Activated CD4-positive, alpha-beta T cell treated with anti-CD3 and anti-CD28 coated beads, Interleukin-2, amount 50 U/mL, for 1 hour (primary cell): ENCODE data around the gene ZSCAN22.
"Not testable (repeated sequence)": the region's sequence is repeated elsewhere in the genome, so short reads cannot be mapped to it uniquely, and the experiment has no call there.

Experiments
- DNase-seq: peaks from one replicate; pipeline ENCODE4 v3.0.0-alpha.2; 2020

The ZSCAN22 gene

GRCh38 chr19:58352760-58353671 lies 26.2 kb downstream of the ZSCAN22 start, which contains the start of gene A1BG:
TSS of gene A1BG (minus strand) at chr19:58353492. CDS start at chr19:58353437, 55 bp downstream.
- DNase-seq, result no peak

DNA sequence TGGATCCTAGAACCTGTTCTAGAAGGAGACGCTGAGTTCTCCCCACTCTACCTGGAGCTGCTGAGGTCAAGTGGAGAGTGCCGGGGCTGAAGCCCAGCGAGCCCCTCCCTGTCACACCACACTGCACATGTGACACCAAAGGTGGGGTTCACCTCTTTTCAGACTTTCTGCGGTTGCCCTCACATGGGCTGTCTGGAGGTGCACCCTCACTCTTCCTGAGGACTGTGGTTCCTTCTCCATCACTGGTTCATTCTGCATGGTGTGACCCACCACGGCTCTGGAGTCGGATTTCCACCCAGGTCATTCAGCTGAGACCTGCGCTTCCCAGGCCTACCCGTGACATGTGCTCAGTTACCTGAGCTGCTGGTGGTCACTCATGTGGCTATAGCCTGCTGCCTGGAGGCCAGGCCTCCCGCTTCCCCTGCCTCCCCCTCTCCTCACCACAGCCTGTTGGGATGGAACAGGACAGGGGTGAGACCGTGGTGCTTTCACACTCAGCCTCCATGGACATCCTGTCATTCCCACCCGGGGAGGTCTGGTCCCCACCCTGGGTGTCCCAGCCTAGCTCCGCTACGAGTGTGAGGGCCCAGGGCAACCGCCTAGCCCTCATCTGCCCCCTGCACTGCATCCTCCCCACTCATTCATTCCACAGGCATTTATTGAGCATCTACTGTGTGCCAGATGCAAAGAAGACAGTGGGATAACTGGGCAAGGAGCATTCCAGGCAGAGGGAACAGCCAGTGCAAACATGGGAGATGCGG lies 27.1 kb downstream of the ZSCAN22 start:
- DNase-seq, result no peak

- no peak for DNase-seq
Observed at GRCh38 chr19:58354478-58355030, 27.8 kb downstream of the ZSCAN22 start.

GRCh38 chr19:58355215-58355796 lies 28.5 kb downstream of the ZSCAN22 start:
- DNase-seq, result no peak

DNA sequence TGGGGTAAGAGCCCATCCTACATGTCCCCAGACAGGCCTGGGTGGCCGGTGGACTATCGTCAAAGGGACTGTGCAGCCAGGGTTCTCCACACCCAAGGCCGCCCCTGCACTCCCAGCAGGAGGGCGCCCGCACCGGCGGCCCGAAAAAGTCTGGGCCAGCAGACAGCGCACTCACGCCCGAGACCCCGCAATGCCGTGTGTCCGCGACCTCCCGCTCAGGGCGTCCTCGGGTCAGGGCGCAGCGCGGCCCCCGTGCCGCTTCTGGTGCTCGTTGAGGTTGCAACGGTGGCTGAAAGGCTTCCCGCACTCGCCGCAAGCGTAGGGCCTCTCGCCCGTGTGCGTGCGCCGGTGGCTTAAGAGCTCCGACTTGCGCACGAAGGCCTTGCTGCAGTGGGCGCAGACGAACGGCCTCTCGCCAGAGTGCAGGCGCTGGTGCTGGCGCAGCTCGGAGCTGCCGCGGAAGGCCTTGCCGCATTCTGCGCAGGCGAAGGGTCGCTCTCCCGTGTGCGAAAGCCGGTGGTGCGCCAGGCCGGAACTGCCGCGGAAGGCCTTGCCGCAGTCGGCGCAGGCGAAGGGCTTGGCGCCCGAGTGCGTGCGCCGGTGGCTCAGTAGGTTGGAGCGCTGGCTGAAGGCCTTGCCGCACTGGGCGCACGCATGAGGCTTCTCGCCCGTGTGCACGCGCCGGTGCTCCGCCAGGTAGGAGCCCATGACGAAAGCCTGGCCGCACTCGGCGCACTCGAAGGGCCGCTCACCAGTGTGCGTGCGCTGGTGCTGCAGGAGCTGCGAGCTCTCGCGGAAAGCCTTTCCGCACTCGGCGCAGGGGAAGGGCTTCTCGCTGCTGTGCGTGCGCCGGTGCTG lies 29.3 kb downstream of the ZSCAN22 start:
- peak; percentile 33 for DNase-seq

DNA sequence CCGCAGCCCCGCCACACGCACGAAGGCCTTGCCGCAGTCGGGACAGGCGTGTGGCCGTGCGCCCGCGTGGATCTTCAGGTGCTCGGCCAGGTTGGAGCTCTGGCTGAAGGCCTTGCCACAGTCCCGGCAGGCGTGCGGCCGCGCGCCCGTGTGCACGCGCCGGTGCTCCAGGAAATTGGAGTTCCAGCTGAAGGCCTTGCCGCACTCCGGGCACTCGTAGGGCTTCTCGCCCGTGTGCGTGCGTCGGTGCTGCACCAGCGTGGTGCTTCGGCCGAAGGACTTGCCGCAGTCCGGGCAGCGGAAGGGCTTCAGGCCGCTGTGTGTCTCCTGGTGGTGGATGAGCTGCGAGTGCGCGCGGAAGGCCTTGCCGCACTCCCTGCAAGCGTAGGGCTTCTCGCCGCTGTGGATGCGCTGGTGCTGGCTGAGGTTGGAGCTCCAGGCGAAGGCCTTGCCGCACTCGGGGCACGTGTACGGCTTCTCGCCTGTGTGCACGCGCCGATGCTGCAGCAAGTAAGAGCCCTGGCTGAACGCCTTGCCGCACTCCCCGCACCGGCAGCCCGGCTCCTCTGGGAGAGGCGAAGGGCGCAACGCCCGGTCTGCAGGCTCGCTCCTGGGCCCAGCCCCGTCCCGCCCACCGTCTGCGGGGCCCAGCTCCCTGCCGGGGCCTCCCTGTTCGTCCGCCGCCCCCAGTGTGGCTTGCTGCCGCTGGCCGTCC lies 30.1 kb downstream of the ZSCAN22 start:
- DNase-seq, result no peak

GRCh38 chr19:58357481-58358145 lies 30.8 kb downstream of the ZSCAN22 start:
- DNase-seq, result no peak

- DNase-seq, result peak; percentile 10
Observed at GRCh38 chr19:58361900-58362271, 35.1 kb downstream of the ZSCAN22 start.

- peak; percentile 97 for DNase-seq
Observed at GRCh38 chr19:58362272-58362994, 35.6 kb downstream of the ZSCAN22 start, which contains the start of gene ZNF497. TSS of gene ZNF497 (minus strand) at chr19:58362751. CDS start at chr19:58357635, 5,116 bp downstream.

DNA sequence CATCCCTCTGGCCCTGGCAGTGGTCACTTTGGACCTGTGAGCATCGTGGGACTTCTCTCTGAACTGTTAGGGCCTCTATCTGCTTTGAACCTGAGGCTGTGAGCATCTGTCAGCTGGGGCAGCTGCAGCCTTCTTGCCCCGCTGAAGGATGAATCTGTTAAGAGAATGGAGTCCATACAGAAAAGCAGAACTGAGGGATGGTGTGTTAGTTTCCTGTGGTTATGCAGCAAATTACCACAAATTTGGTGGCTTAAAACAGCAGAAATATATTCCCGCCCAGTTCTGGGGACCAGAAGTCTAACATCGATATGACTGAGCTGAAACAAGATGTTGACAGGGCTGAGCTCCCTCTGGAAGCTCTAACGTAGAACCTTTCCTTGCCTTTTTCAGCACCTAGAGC lies 37.4 kb downstream of the ZSCAN22 start:
- no peak for DNase-seq

GRCh38 chr19:58366585-58367430 lies 40.0 kb downstream of the ZSCAN22 start:
- no peak for DNase-seq

GRCh38 chr19:58367698-58368454 lies 41.1 kb downstream of the ZSCAN22 start:
- no peak for DNase-seq

DNA sequence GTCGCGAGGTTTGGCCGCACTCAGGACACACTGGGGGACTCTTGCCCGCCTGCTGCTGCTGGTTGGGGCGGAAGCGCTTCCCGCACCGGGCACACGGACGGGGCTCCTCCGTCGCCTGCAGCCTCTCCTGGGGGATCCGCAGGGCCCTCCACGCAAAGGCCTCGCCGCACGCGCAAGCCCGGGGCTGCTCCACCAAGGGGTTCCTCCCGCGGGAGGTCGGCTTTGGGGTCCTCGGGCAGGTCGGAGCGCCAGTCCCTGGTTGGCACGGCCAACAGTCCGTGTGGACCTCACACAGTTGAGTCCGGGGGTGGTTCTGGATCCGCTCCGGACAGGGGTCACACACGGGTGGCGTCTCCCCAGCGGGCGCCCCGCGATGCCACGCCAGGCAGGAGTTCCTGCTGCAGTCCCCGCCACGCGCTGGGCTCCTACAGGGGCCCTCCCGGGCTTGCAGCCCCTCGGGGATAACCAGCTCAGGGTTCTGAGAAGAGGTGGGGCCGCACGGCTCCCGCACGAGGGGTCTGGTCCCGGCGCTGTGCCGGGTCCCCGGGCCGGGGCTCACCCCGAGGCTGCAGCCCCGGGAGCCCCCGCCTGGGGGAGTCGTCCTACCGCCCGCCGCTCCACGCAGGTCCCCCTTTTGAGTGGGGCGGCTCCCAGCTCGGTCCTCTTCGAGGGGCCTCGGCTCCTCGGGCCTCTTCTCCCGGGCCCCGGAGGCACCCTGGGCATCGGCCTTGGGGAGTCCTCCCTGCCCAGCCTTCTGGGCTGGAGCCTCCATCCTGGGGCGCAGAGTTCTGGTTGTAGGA lies 42.0 kb downstream of the ZSCAN22 start:
- DNase-seq, result no peak

DNA sequence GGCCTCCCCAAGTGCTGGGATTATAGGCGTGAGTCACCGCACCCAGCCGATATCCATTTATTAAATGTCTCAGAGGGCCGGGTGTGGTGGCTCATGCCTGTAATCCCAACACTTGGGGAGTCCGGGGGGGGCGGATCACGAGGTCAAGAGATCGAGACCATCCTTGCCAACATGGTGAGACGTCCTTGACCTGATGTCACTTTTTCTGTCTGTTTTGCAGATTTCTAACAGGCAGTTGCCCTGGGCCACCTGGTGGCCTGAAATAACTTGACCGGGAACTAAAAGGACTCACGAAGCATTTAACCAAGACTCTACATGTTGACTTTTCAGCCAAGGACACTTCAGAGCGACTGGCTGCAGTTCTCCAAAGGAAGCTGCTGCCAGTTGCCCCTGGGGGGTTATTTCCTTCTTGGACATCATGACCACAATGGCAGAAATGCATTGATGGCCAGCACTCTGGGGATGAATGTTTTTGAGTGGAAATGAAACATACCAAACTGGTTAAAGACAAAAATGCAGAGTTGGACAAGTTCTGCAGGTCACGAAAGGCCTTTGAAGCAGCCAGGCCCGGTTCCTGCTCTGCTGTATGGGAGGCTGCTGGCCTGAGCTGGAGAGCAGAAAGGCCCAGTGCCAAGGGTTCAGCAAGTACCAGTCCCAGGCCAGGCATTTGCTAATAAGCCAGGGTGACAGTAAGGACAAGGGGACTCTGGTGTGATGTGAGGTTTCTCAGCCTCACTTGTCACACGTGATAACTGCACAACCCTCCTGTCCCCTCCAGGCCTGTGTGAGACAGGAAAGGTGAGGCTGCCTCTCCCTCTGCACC lies 45.7 kb downstream of the ZSCAN22 start:
- no peak for DNase-seq

- DNase-seq, result no peak
Observed at GRCh38 chr19:58374200-58374599, 47.4 kb downstream of the ZSCAN22 start.

- not testable (repeated sequence) for DNase-seq
Observed at GRCh38 chr19:58376724-58377123, 49.9 kb downstream of the ZSCAN22 start.

- no peak for DNase-seq
Observed at GRCh38 chr19:58379246-58379645, 52.5 kb downstream of the ZSCAN22 start.
